GM06990 (cell line): ENCODE results near the gene NCK2.

Experiments used
- DNase-seq: peaks from one replicate; pipeline ENCODE4 v3.0.0-alpha.2; 2011; ENCODE audit not compliant: insufficient read length; ENCODE audit errors: extremely low read depth
- H3K27me3 ChIP-seq: replicated peaks from 2 replicates; pipeline ENCODE4 v1.6.0; 2011; ENCODE audit warnings: low read length; ENCODE audit not compliant: control insufficient read depth, insufficient read depth
- H3K36me3 ChIP-seq: 2 replicates; pipeline ENCODE4 v1.5.1; 2011; ENCODE audit warnings: low read length; ENCODE audit not compliant: control insufficient read depth, insufficient read depth
- H3K4me3 ChIP-seq: replicated peaks from 2 replicates; pipeline ENCODE4 v1.5.1; 2011; ENCODE audit warnings: low read depth, mild to moderate bottlenecking, control low read depth, low read length
- TF ChIP-seq, protein P1 (sequence below): IDR thresholded peaks from 2 replicates; pipeline ENCODE4 v1.5.1; 2011; ENCODE audit warnings: low read length, control low read depth, mild to moderate bottlenecking, inconsistent platforms; ENCODE audit not compliant: insufficient read depth, poor library complexity, severe bottlenecking

Gene NCK2

DNA sequence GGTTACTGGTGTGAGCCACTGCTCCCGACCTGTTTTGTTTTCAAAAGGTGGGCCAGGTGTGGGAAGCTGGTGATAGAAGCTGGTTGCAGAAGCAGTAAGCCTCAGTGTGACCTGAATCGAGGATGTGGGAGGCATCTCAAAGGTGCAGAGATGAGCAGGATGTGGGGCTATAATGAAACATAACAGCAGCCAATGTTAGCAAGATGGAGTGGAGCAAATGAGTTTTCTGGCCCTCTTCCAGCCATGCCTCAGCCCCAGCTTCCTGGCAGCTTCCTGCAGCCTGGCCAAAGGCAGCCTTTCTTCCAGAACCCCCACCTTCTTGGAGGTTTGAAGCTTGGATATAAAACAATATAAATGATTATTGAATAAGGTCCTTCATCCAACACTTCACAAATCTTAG is 184.8 kb downstream of the NCK2 start:
- H3K36me3 ChIP-seq = no peaks in the 10 kb centered on the region
- no peak overlapping the region for H3K4me3 ChIP-seq
- H3K27me3 ChIP-seq = no peaks in the 10 kb centered on the region
- TF ChIP-seq, protein P1, sequence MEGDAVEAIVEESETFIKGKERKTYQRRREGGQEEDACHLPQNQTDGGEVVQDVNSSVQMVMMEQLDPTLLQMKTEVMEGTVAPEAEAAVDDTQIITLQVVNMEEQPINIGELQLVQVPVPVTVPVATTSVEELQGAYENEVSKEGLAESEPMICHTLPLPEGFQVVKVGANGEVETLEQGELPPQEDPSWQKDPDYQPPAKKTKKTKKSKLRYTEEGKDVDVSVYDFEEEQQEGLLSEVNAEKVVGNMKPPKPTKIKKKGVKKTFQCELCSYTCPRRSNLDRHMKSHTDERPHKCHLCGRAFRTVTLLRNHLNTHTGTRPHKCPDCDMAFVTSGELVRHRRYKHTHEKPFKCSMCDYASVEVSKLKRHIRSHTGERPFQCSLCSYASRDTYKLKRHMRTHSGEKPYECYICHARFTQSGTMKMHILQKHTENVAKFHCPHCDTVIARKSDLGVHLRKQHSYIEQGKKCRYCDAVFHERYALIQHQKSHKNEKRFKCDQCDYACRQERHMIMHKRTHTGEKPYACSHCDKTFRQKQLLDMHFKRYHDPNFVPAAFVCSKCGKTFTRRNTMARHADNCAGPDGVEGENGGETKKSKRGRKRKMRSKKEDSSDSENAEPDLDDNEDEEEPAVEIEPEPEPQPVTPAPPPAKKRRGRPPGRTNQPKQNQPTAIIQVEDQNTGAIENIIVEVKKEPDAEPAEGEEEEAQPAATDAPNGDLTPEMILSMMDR = no peak
- DNase-seq = no peak

DNA sequence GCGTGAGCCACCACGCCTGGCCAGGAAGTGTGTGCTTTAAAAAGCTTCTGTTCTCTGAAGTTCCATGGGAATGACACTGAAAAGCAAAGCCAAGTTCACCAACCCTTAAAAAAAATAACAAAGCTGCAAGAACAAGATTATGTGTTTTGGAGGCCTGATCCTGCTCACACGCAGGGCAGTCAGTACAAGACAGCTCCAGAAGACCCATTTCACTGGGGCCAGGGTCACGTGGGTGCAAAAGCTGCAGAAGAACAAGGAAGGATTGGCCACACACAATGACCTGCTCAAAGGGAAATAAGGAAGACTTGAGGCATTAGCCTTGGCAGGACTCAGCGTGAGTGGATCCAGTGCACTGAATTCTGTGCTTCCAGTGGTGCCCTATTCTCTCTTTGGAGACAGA is 187.9 kb downstream of the NCK2 start:
- TF ChIP-seq, protein P1 = no peak
- DNase-seq = no peak
- Histone ChIP-seq H3K27me3 (no peaks in the 10 kb centered on the region), H3K36me3 (no peaks in the 10 kb centered on the region), H3K4me3 (no peak overlapping the region)

DNA sequence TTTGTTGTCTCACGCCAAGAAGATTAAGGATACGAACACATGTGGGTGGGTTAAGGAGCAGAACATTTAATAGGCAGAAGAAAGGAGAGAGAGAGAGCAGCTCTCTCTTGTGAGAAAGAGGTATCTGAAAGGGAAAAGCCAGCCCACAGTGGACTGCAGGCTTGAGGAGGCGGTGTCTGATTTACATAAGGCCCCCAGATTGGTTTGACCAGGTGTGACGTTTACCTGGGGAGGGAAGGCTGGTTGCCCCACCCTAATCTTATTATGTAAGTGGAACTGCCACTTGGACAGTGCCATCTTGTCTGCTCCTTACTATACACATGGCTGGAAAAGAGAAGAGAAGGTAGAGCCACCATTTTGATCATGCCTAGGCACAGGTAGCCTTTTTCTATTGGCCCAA is 189.2 kb downstream of the NCK2 start:
- no peaks in the 10 kb centered on the region for H3K36me3 ChIP-seq
- TF ChIP-seq, protein P1 = no peak
- DNase-seq = no peak
- H3K4me3 ChIP-seq = no peak overlapping the region
- H3K27me3 ChIP-seq = no peaks in the 10 kb centered on the region

DNA sequence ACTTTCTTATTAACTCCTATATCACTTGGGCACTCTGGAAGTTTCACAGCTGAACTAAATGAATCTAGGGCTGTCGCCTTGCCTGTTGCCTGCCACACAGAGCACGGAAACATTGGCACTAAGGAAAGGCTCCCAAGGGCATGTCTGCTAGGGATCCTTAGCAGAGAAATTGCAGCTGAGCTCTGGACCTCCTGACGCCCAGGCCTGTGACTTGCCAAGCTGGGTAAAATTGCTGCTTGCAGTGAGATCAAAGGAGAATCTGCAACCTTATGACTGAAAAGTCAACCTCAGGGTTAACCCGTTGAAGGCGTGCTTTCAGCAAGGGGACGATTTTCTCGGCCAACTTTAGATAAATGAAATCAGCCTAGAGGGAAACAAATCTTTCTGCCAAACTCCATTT is 189.8 kb downstream of the NCK2 start:
- TF ChIP-seq, protein P1 = no peak
- Histone ChIP-seq H3K4me3 (no peak overlapping the region), H3K36me3 (no peaks in the 10 kb centered on the region), H3K27me3 (no peaks in the 10 kb centered on the region)
- DNase-seq = no peak

DNA sequence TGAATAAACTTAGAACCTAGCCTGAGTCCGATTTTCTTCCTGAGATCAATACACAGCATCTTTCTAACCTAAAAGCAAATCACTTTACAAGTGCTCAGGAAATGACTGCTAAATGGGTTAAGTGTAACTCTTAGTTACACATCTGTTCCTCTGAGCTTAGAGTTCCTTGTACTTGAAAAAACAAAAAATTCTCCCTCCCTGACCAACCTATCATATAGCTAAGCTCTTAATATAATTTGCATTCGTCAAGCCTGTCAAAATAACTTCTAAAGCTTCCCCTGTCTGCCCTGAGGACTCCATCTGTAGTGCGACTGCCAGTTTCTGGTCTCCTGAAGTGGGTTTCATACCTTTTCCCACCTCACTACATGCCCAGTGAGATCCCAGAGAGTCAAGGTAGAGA is 190.4 kb downstream of the NCK2 start:
- Histone ChIP-seq H3K27me3 (no peaks in the 10 kb centered on the region), H3K4me3 (no peak overlapping the region), H3K36me3 (no peaks in the 10 kb centered on the region)
- TF ChIP-seq, protein P1 = no peak
- no peak for DNase-seq

DNA sequence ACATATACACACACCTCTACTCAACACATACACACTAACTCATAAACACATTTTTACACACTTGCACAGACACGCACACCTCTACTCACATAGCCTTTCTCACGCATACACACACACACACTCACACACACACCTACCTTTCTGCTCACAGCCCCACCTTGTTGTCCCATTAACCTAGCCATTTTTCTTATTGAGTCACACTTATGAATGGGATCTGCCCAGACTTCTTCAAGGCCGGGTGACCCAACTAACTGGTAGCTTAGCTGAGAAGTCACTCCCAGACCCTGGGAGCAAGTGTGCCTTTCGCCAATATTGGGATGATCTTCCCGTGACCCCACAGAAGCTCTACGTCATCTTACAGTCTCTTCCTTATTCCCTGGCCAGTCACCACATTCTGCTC is 192.2 kb downstream of the NCK2 start:
- H3K4me3 ChIP-seq = no peak overlapping the region
- no peak for DNase-seq
- TF ChIP-seq, protein P1 = no peak
- H3K27me3 ChIP-seq = no peaks in the 10 kb centered on the region
- no peaks in the 10 kb centered on the region for H3K36me3 ChIP-seq
